ENCODE results near the gene ABI3BP. TPM values are rescaled to one million over a fixed set of nuclear protein-coding genes. Genes with fewer than 3 reads are reported as not detected.

The ABI3BP gene
- total RNA-seq, 1 donor from 2014 or later: 23.6 TPM

GRCh38 chr3:100765437-100765975 lies 227.7 kb downstream of the ABI3BP start:
- no peak for TF ChIP-seq CTCF (IDR thresholded peaks at IDR 0.05; ENCODE audit: borderline replicate concordance)
- intact Hi-C loops (cut with micrococcal nuclease): no loop called here
- H3K36me3 ChIP-seq: peaks cover 6% of the 10 kb centered on the region
- H3K4me3 ChIP-seq: no peak overlapping the region
- H3K9me3 ChIP-seq (replicated peaks): no peaks in the 10 kb centered on the region
- no peak for DNase-seq
- H3K27ac ChIP-seq (replicated peaks): no peak overlapping the region
- H3K4me1 ChIP-seq: no peaks in the 10 kb centered on the region
- no peaks in the 10 kb centered on the region for H3K27me3 ChIP-seq (ENCODE audit: low read depth)

- DNase-seq: no peak
- Histone ChIP-seq H3K9me3 (replicated peaks) (no peaks in the 10 kb centered on the region), H3K4me1 (peaks cover 13% of the 10 kb centered on the region), H3K27me3 (ENCODE audit: low read depth) (no peaks in the 10 kb centered on the region), H3K27ac (replicated peaks) (no peak overlapping the region), H3K36me3 (peaks cover 10% of the 10 kb centered on the region), H3K4me3 (no peak overlapping the region)
- no peak for TF ChIP-seq CTCF (IDR thresholded peaks at IDR 0.05; ENCODE audit: borderline replicate concordance)
- intact Hi-C loops (cut with micrococcal nuclease): no loop called here
Observed at GRCh38 chr3:100761951-100762350, 231.3 kb downstream of the ABI3BP start.

GRCh38 chr3:100761211-100761942 lies 231.8 kb downstream of the ABI3BP start:
- no peak overlapping the region for H3K27ac ChIP-seq (replicated peaks)
- H3K36me3 ChIP-seq: peaks cover 10% of the 10 kb centered on the region
- no peaks in the 10 kb centered on the region for H3K27me3 ChIP-seq (ENCODE audit: low read depth)
- no peak for DNase-seq
- H3K4me3 ChIP-seq: no peak overlapping the region
- no peaks in the 10 kb centered on the region for H3K9me3 ChIP-seq (replicated peaks)
- intact Hi-C loops (cut with micrococcal nuclease): no loop called here
- peaks cover 18% of the 10 kb centered on the region for H3K4me1 ChIP-seq
- TF ChIP-seq CTCF (IDR thresholded peaks at IDR 0.05; ENCODE audit: borderline replicate concordance): peak; percentile 27

- no peak for TF ChIP-seq CTCF (IDR thresholded peaks at IDR 0.05; ENCODE audit: borderline replicate concordance)
- no peak overlapping the region for H3K27ac ChIP-seq (replicated peaks)
- DNase-seq: no peak
- H3K9me3 ChIP-seq (replicated peaks): no peaks in the 10 kb centered on the region
- H3K36me3 ChIP-seq: peaks cover 4% of the 10 kb centered on the region
- H3K27me3 ChIP-seq (ENCODE audit: low read depth): no peaks in the 10 kb centered on the region
- intact Hi-C loops (cut with micrococcal nuclease): no loop called here
- H3K4me3 ChIP-seq: no peak overlapping the region
- H3K4me1 ChIP-seq: peaks cover 28% of the 10 kb centered on the region
Observed at GRCh38 chr3:100760377-100760776, 232.8 kb downstream of the ABI3BP start.

GRCh38 chr3:100759950-100760349 lies 233.3 kb downstream of the ABI3BP start:
- TF ChIP-seq CTCF (IDR thresholded peaks at IDR 0.05; ENCODE audit: borderline replicate concordance): no peak
- no peak for DNase-seq
- H3K36me3 ChIP-seq: peaks cover 4% of the 10 kb centered on the region
- H3K27ac ChIP-seq (replicated peaks): no peak overlapping the region
- peaks cover 33% of the 10 kb centered on the region for H3K4me1 ChIP-seq
- intact Hi-C loops (cut with micrococcal nuclease): no loop called here
- no peaks in the 10 kb centered on the region for H3K27me3 ChIP-seq (ENCODE audit: low read depth)
- H3K4me3 ChIP-seq: no peak overlapping the region
- H3K9me3 ChIP-seq (replicated peaks): no peaks in the 10 kb centered on the region
